ENCODE measurements around the gene ZAP70.

DNA sequence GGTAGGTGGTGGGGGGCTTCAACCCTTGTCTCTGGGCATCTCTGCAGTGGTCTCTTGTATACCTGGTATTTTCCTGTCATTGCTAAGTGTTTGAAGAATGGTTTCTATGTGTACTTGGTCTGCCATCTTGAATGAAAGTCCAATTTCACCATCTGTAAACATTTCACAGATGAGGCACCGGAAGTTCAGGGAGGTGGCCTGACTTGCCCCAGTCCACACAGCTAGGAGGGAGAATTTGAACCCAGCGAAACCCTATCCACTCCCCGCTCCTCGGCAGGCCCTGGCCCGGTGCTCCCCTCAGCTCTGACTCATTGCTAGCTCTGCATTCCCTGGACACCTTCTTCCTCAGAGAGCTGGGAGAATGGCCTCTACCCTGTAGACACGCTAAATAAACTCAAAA lies 30.5 kb downstream of the ZAP70 start:
- TF ChIP-seq, protein P1, sequence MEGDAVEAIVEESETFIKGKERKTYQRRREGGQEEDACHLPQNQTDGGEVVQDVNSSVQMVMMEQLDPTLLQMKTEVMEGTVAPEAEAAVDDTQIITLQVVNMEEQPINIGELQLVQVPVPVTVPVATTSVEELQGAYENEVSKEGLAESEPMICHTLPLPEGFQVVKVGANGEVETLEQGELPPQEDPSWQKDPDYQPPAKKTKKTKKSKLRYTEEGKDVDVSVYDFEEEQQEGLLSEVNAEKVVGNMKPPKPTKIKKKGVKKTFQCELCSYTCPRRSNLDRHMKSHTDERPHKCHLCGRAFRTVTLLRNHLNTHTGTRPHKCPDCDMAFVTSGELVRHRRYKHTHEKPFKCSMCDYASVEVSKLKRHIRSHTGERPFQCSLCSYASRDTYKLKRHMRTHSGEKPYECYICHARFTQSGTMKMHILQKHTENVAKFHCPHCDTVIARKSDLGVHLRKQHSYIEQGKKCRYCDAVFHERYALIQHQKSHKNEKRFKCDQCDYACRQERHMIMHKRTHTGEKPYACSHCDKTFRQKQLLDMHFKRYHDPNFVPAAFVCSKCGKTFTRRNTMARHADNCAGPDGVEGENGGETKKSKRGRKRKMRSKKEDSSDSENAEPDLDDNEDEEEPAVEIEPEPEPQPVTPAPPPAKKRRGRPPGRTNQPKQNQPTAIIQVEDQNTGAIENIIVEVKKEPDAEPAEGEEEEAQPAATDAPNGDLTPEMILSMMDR (IDR thresholded peaks at IDR 0.05 in 2 of 3, conservative IDR thresholded peaks at IDR 0.05 in 1 of 3; ENCODE audit: control insufficient read depth in 2 of 3, extremely low read depth in 1 of 3, insufficient read depth in 1 of 3, low read depth in 3 of 3, low read length in 3 of 3) = no peak
- no peak for TF ChIP-seq RAD21 (IDR thresholded peaks at IDR 0.05; ENCODE audit: insufficient read depth, low read depth, low read length)
- no peak for TF ChIP-seq JUND (IDR thresholded peaks at IDR 0.05; ENCODE audit: low read depth, low read length)
- no peak for TF ChIP-seq GABPA (IDR thresholded peaks at IDR 0.05; ENCODE audit: low read depth)
- no peak for TF ChIP-seq ZNF274 (IDR thresholded peaks at IDR 0.05; ENCODE audit: insufficient read depth, insufficient read length)
- no peak for TF ChIP-seq MYC (IDR thresholded peaks at IDR 0.05; ENCODE audit: insufficient read depth, insufficient read length, insufficient replicate concordance, low read length, severe bottlenecking)
- no peak for TF ChIP-seq KAT2A (conservative IDR thresholded peaks at IDR 0.05; ENCODE audit: control insufficient read depth, low read depth, low read length)
